Astrocyte of the spinal cord (primary cell): ENCODE measurements around the gene MYO16.

Source experiments
- DNase-seq: peaks from one replicate; pipeline ENCODE4 v3.0.0; 2011; ENCODE audit warnings: low read depth, low spot score
- H3K4me3 ChIP-seq: 2 replicates; pipeline ENCODE4 v1.5.1; 2011; ENCODE audit warnings: low read depth, mild to moderate bottlenecking, low read length, moderate library complexity
- in situ Hi-C: cut with HindIII; loops from 2 replicates; pipeline ENCODE4 v1.10.0; 2017; ENCODE audit warnings: low sequenced_read_pairs
- TF ChIP-seq, protein P1 (sequence below): IDR thresholded peaks from 2 replicates; pipeline ENCODE4 v1.5.1; 2012; ENCODE audit warnings: low read depth, mild to moderate bottlenecking, low read length, inconsistent platforms

Gene MYO16

DNA sequence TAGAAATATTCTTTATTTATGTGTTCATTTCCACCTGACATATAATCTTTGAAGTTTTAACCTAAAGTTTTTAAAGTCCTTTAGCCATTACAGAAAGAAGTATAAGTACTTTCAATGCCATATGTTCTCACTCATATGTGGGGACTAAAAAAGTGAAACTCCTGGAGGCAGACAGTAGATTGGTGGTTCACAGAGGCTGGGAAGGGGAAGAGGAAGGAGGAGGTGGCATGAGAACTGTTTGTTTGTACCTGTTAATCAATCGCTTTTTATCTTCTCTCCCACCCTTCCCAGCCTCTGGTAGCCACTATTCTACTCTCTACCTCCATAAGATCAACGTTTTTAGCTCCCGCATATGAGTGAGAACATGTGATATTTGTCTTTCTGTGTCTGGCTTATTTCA is 131.1 kb downstream of the MYO16 start:
- TF ChIP-seq, protein P1, sequence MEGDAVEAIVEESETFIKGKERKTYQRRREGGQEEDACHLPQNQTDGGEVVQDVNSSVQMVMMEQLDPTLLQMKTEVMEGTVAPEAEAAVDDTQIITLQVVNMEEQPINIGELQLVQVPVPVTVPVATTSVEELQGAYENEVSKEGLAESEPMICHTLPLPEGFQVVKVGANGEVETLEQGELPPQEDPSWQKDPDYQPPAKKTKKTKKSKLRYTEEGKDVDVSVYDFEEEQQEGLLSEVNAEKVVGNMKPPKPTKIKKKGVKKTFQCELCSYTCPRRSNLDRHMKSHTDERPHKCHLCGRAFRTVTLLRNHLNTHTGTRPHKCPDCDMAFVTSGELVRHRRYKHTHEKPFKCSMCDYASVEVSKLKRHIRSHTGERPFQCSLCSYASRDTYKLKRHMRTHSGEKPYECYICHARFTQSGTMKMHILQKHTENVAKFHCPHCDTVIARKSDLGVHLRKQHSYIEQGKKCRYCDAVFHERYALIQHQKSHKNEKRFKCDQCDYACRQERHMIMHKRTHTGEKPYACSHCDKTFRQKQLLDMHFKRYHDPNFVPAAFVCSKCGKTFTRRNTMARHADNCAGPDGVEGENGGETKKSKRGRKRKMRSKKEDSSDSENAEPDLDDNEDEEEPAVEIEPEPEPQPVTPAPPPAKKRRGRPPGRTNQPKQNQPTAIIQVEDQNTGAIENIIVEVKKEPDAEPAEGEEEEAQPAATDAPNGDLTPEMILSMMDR: no peak
- DNase-seq: no peak
- in situ Hi-C loops: no loop called here
- no peak overlapping the region for H3K4me3 ChIP-seq

DNA sequence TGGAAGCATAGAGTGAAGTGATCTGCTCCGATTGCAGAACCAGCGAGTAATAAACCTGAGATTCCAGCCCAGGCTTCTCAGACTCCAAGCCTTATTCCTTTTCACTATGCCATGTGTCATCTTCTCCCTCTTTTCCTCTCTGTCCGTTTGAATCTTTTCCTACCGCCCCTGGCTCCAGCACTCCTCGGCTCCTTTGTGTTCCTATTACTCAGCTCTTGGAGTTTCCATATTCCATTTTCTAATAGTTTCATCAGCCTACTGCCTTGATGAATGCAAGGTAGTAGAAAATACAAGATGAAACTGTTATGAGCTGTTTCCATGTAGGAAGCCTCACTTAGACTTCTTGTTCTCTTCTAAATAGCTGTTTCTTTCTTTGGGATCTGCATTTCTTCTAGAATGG is 138.6 kb downstream of the MYO16 start:
- in situ Hi-C loops: no loop called here
- TF ChIP-seq, protein P1: no peak
- no peak for DNase-seq

DNA sequence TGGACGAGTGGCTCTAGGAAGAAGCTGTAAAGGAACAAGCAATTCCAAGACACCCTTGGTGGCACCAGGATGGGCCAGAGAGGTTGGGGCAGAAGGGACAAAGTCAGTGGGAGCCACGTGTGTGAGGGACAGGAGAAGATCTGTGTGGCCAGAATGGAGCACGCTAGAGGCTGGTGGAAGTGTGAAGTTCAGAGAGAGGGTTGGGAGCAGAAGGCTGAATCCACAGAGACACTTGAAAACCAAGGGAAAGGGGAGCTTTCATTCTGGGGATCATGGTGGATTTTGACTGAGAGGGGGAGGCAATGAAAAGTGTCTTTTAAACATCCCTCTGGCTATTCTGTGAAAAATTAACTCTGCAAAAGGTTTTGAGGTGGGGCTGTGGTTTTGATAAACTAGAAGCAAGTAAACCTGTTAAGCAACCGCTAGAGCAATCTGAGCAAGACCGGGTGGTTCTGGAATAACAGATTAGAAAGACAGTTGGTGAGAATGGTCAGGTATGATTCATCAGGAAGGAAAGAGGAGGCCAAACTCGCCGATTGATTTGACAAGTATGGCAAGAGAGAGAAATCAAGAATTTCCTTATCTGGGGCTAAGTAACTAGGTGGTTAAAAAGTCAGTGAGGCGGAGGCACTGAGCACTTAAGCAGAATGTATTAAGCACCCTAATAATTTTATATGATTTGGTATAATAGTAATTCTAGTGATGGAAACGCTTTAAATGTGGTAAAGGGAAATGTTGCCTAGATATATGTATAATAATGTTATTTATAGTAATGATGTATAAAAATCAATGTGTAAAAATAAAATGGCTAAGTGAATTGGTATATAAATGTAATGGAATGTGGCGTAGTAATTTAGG is 140.0 kb downstream of the MYO16 start:
- H3K4me3 ChIP-seq: no peak overlapping the region
- no peak for DNase-seq
- in situ Hi-C loops: no loop called here
- TF ChIP-seq, protein P1: no peak

More for the DNA sequence above, 138.6 kb downstream of the MYO16 start:
- H3K4me3 ChIP-seq: no peak overlapping the region

DNA sequence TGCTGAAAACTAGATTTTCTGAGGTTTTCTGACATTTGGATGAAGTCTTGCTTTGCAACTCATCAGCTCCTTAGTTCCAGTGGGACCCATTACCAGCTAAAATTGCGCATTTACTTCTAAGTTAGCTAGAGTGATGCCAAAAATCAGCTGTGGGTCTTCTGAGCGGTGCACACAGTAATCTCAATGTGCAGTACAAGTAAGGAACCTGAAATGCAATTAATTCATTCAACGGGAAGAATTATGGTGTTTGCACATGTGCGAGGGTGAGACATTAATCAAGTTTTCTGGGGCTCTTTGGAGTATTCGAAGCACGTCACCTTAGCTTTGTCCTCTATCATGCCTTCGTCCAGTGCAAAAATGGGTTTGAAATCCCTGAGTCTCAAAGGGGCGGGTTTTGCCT is 146.2 kb downstream of the MYO16 start:
- TF ChIP-seq, protein P1: no peak
- no peak for DNase-seq

DNA sequence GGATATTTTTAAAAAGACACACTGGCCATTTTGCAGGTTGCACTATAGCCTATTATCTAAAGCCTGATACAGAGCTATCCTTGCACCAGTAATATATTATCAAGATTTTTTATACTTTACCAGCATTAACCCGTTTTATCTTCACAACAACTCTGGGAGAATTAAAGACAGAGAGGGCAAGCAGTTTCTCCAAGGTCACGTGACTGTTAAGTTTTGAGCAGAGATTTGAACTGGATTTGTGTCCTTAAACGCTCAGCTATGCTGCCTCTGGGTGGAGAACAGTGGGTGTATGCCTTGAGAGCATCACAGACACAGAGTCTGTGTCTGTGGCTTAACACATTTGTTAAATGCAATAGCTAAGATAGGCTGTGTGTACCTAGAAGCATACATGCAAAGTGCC is 147.2 kb downstream of the MYO16 start:
- TF ChIP-seq, protein P1: no peak
- in situ Hi-C loops: no loop called here
- no peak for DNase-seq
- no peak overlapping the region for H3K4me3 ChIP-seq

More for the DNA sequence above, 146.2 kb downstream of the MYO16 start:
- in situ Hi-C loops: no loop called here
- no peak overlapping the region for H3K4me3 ChIP-seq

DNA sequence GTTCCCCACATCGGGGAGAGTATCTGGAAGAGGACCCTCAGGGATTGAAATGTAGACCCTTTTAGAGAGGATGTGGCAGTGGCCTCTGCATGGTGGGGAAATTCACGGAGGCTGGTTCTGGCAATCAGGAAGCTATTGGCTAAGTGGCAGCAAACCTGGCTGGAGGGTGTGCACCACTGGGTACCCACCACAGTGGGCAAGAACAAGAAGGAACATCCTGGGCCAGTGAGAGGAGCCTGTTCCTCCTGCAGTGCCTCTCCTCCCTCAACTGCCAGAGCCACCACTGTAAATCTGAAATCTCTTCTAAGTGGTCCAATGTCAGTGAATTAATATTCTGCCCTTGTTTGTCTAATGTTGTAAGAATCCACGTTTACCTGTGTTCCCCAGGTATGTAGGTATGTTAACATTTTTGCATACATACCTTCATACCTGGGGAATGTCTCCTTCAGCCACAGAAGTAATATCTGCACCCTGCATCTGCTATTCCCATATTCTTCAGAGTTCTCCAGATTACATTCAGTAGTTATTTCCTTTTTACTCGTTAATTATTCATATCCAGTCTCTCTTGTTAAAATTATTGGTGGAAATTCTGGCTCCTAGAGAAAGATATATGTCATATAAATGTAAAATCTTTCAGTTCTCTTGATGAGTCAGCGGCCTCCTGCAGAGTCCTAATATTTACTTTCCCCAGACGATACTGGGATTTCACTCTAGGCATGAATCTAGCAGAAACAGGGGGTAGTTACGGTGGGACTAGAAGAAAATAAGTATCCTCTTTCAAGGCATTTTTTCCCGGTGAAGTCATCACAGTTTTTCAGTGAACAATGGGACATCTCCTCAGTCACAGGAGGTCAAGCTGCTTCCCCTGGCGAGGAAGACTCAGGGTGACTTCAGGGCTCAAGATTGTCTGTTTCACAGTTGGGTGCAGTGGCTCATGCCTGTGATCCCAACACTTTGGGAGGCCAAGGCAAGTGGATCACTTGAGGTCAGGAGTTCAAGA is 148.3 kb downstream of the MYO16 start:
- peak; percentile 97 for DNase-seq
- TF ChIP-seq, protein P1: no peak
- no peak overlapping the region for H3K4me3 ChIP-seq
- in situ Hi-C loops: no loop called here
